GM12864 (cell line): ENCODE data around the gene ABCD1.
A peak's percentile ranks its signal among the peaks of the same experiment; 100 is the strongest.
"Not testable (repeated sequence)": the region's sequence is repeated elsewhere in the genome, so short reads cannot be mapped to it uniquely, and the experiment has no call there.

Experiments used
- DNase-seq: peaks from one replicate; pipeline ENCODE4 v3.0.0-alpha.2; 2011; ENCODE audit warnings: low read depth
- H3K4me3 ChIP-seq: 2 replicates; pipeline ENCODE4 v1.5.1; 2011; ENCODE audit warnings: mild to moderate bottlenecking, low read depth, low read length, control low read depth
- CTCF ChIP-seq: IDR thresholded peaks from 2 replicates; pipeline ENCODE4 v1.5.1; 2011; ENCODE audit warnings: low read depth, mild to moderate bottlenecking, moderate library complexity, low read length, control low read depth, inconsistent platforms; ENCODE audit errors: missing control alignments

ABCD1 gene

GRCh38 chrX:153687121-153688039 lies 37.3 kb upstream of the ABCD1 start, which contains the start of gene SLC6A8:
TSS of gene SLC6A8 (plus strand) at chrX:153687926. CDS start at chrX:153688575, 649 bp downstream.
- TF ChIP-seq CTCF, result peak; percentile 42
- no peak for DNase-seq
- H3K4me3 ChIP-seq, result no peak within 1 kb of the TSS

- no peak overlapping the region for H3K4me3 ChIP-seq
- DNase-seq, result no peak
- no peak for TF ChIP-seq CTCF
Observed at GRCh38 chrX:153688071-153688470, 36.6 kb upstream of the ABCD1 start.

- H3K4me3 ChIP-seq, result no peak overlapping the region
- DNase-seq, result no peak
- TF ChIP-seq CTCF, result no peak
Observed at GRCh38 chrX:153688506-153688905, 36.1 kb upstream of the ABCD1 start.

- no peak for TF ChIP-seq CTCF
- DNase-seq, result no peak
- no peak overlapping the region for H3K4me3 ChIP-seq
Observed at GRCh38 chrX:153688911-153689590, 35.6 kb upstream of the ABCD1 start.

- H3K4me3 ChIP-seq, result no peak overlapping the region
- TF ChIP-seq CTCF, result peak; percentile 18
- DNase-seq, result no peak
Observed at GRCh38 chrX:153689654-153690465, 34.8 kb upstream of the ABCD1 start.

- no peak for TF ChIP-seq CTCF
- no peak for DNase-seq
- H3K4me3 ChIP-seq, result no peak overlapping the region
Observed at GRCh38 chrX:153690466-153690865, 34.2 kb upstream of the ABCD1 start.

GRCh38 chrX:153691032-153691827 lies 33.4 kb upstream of the ABCD1 start:
- not testable (repeated sequence) for H3K4me3 ChIP-seq, DNase-seq
